H1 (cell line): Measurements from ENCODE around the gene KATNAL2. TPM values are rescaled to one million over a fixed set of nuclear protein-coding genes. Genes with fewer than 3 reads are reported as not detected.

Experiments used
- BCL11A ChIP-seq, 2 experiments: IDR thresholded peaks; one replicate each; pipeline ENCODE4 v1.6.1; 2011; ENCODE audit warnings: low read depth in 2 of 2, low read length in 2 of 2, mild to moderate bottlenecking in 2 of 2
- HDAC2 ChIP-seq, 2 experiments: fragments of 300-600 bp in 1 of 2; sonication (generic) in 1 of 2; IDR thresholded peaks; 2 replicates each; pipeline ENCODE4 v1.6.1; 2011 to 2012; ENCODE audit warnings: low read depth in 2 of 2, low read length in 2 of 2, mild to moderate bottlenecking in 2 of 2, moderate library complexity in 2 of 2, borderline replicate concordance in 1 of 2, inconsistent platforms in 1 of 2
- RBBP5 ChIP-seq: IDR thresholded peaks from 2 replicates; pipeline ENCODE4 v1.7.1; 2012; ENCODE audit warnings: low read depth, mild to moderate bottlenecking, inconsistent platforms, low read length, moderate library complexity, borderline replicate concordance
- SRF ChIP-seq: IDR thresholded peaks from 2 replicates; pipeline ENCODE4 v1.6.1; 2011; ENCODE audit warnings: mild to moderate bottlenecking, low read depth, low read length, moderate library complexity
- TAF1 ChIP-seq: IDR thresholded peaks from 2 replicates; pipeline ENCODE4 v1.6.1; 2011; ENCODE audit warnings: mild to moderate bottlenecking, low read depth, low read length
- polyA plus RNA-seq, 7 experiments: library from polyadenylated mRNA; depleted of rRNA in 3 of 7; stranded (reverse) in 5 of 7; unstranded in 2 of 7; fragments of >200 nt in 5 of 7; fragments of 200-250 nt in 2 of 7; gene quantifications; 1 replicate in 5 of 7; 2 replicates in 1 of 7; 4 replicates in 1 of 7; pipeline versions ENCODE4 v1.2.1 to v1.2.3, GENCODE V29; 2011 to 2013; ENCODE audit warnings: missing spikeins in 2 of 7, mixed read lengths in 2 of 7
- total RNA-seq: library from RNA; stranded (reverse); fragmentation: NEBNext Ultra II Directional; extraction: Animal tissue kit (Norgen Biotek cat#: 25700); gene quantifications from 2 replicates; pipeline ENCODE4 v1.2.1, GENCODE V29; 2021
- TF ChIP-seq, protein P1 (sequence below): fragments of 300-600 bp; sonication (generic); IDR thresholded peaks from 2 replicates; pipeline ENCODE4 v1.7.1; 2012; ENCODE audit warnings: low read length, moderate library complexity, mild to moderate bottlenecking, inconsistent platforms; ENCODE audit not compliant: insufficient replicate concordance

Gene KATNAL2
- total and polyA plus RNA-seq, 2 of the 8 experiments (the other 6 are each of a cell fraction or from before 2014, with no cell fraction given): 10.0 to 15.2 TPM

DNA sequence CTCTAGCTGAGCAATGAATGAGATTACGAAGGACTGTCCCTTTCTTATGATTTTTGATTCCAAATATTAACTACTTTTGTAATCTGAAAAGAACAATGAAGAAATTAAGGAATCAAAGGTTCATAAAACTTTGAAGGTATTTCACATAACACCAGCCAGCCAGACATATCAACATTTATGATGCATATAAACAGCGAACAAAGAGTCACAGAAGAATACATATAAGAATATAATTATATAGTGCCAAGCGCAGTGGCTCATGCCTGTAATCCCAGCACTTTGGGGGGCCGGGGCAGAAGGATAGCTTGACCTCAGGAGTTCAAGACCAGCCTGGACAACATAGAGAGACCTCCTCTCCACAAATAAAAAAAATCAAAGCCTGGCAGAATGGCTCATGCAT, 34.2 kb upstream of the KATNAL2 start (continued):
- no peak for TF ChIP-seq RBBP5
- TF ChIP-seq SRF: no peak
- TF ChIP-seq, protein P1, sequence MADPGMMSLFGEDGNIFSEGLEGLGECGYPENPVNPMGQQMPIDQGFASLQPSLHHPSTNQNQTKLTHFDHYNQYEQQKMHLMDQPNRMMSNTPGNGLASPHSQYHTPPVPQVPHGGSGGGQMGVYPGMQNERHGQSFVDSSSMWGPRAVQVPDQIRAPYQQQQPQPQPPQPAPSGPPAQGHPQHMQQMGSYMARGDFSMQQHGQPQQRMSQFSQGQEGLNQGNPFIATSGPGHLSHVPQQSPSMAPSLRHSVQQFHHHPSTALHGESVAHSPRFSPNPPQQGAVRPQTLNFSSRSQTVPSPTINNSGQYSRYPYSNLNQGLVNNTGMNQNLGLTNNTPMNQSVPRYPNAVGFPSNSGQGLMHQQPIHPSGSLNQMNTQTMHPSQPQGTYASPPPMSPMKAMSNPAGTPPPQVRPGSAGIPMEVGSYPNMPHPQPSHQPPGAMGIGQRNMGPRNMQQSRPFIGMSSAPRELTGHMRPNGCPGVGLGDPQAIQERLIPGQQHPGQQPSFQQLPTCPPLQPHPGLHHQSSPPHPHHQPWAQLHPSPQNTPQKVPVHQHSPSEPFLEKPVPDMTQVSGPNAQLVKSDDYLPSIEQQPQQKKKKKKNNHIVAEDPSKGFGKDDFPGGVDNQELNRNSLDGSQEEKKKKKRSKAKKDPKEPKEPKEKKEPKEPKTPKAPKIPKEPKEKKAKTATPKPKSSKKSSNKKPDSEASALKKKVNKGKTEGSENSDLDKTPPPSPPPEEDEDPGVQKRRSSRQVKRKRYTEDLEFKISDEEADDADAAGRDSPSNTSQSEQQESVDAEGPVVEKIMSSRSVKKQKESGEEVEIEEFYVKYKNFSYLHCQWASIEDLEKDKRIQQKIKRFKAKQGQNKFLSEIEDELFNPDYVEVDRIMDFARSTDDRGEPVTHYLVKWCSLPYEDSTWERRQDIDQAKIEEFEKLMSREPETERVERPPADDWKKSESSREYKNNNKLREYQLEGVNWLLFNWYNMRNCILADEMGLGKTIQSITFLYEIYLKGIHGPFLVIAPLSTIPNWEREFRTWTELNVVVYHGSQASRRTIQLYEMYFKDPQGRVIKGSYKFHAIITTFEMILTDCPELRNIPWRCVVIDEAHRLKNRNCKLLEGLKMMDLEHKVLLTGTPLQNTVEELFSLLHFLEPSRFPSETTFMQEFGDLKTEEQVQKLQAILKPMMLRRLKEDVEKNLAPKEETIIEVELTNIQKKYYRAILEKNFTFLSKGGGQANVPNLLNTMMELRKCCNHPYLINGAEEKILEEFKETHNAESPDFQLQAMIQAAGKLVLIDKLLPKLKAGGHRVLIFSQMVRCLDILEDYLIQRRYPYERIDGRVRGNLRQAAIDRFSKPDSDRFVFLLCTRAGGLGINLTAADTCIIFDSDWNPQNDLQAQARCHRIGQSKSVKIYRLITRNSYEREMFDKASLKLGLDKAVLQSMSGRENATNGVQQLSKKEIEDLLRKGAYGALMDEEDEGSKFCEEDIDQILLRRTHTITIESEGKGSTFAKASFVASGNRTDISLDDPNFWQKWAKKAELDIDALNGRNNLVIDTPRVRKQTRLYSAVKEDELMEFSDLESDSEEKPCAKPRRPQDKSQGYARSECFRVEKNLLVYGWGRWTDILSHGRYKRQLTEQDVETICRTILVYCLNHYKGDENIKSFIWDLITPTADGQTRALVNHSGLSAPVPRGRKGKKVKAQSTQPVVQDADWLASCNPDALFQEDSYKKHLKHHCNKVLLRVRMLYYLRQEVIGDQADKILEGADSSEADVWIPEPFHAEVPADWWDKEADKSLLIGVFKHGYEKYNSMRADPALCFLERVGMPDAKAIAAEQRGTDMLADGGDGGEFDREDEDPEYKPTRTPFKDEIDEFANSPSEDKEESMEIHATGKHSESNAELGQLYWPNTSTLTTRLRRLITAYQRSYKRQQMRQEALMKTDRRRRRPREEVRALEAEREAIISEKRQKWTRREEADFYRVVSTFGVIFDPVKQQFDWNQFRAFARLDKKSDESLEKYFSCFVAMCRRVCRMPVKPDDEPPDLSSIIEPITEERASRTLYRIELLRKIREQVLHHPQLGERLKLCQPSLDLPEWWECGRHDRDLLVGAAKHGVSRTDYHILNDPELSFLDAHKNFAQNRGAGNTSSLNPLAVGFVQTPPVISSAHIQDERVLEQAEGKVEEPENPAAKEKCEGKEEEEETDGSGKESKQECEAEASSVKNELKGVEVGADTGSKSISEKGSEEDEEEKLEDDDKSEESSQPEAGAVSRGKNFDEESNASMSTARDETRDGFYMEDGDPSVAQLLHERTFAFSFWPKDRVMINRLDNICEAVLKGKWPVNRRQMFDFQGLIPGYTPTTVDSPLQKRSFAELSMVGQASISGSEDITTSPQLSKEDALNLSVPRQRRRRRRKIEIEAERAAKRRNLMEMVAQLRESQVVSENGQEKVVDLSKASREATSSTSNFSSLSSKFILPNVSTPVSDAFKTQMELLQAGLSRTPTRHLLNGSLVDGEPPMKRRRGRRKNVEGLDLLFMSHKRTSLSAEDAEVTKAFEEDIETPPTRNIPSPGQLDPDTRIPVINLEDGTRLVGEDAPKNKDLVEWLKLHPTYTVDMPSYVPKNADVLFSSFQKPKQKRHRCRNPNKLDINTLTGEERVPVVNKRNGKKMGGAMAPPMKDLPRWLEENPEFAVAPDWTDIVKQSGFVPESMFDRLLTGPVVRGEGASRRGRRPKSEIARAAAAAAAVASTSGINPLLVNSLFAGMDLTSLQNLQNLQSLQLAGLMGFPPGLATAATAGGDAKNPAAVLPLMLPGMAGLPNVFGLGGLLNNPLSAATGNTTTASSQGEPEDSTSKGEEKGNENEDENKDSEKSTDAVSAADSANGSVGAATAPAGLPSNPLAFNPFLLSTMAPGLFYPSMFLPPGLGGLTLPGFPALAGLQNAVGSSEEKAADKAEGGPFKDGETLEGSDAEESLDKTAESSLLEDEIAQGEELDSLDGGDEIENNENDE: no peak
- TF ChIP-seq HDAC2 (IDR thresholded peaks at IDR 0.05; ENCODE audit: borderline replicate concordance in 1 of 2, low read depth in 2 of 2, low read length in 2 of 2): no peak
- no peak for TF ChIP-seq BCL11A (IDR thresholded peaks at IDR 0.05; ENCODE audit: low read depth in 2 of 2, low read length in 2 of 2)
- no peak for TF ChIP-seq TAF1
- TF ChIP-seq, all 59 proteins: peak for 0
